ENCODE data around the gene CTNNBL1. TPM values are rescaled to one million over a fixed set of nuclear protein-coding genes. Genes with fewer than 3 reads are reported as not detected.
"Not testable (repeated sequence)": the region's sequence is repeated elsewhere in the genome, so short reads cannot be mapped to it uniquely, and the experiment has no call there.

The CTNNBL1 gene
- total RNA-seq, 1 donor from 2014 or later, result 80.0 TPM

- intact Hi-C loops (cut with micrococcal nuclease), result no loop called here
These were observed 155.3 kb downstream of the CTNNBL1 start for GRCh38 chr20:37849156-37849555.

- intact Hi-C loops (cut with micrococcal nuclease), result no loop called here
These were observed 155.7 kb downstream of the CTNNBL1 start for GRCh38 chr20:37849566-37849965.

GRCh38 chr20:37850036-37850592 is 156.3 kb downstream of the CTNNBL1 start:
- intact Hi-C loops (cut with micrococcal nuclease), result no loop called here

GRCh38 chr20:37850724-37851355 is 157.0 kb downstream of the CTNNBL1 start:
- intact Hi-C loops (cut with micrococcal nuclease), result no loop called here

GRCh38 chr20:37852666-37853065 is 158.8 kb downstream of the CTNNBL1 start:
- intact Hi-C loops (cut with micrococcal nuclease), result no loop called here

GRCh38 chr20:37853823-37854375 is 160.1 kb downstream of the CTNNBL1 start:
- intact Hi-C loops (cut with micrococcal nuclease), result no loop called here

GRCh38 chr20:37856034-37856433 is 162.2 kb downstream of the CTNNBL1 start:
- intact Hi-C loops (cut with micrococcal nuclease), result not testable (repeated sequence)

- intact Hi-C loops (cut with micrococcal nuclease), result no loop called here
These were observed 163.3 kb downstream of the CTNNBL1 start for GRCh38 chr20:37856932-37857660.

- intact Hi-C loops (cut with micrococcal nuclease), result no loop called here
These were observed 165.8 kb downstream of the CTNNBL1 start for GRCh38 chr20:37859406-37860171.

GRCh38 chr20:37863289-37863688 is 169.5 kb downstream of the CTNNBL1 start:
- intact Hi-C loops (cut with micrococcal nuclease), result no loop called here

- intact Hi-C loops (cut with micrococcal nuclease), result no loop called here
These were observed 170.5 kb downstream of the CTNNBL1 start for GRCh38 chr20:37864298-37864697.

- intact Hi-C loops (cut with micrococcal nuclease), result no loop called here
These were observed 172.2 kb downstream of the CTNNBL1 start for GRCh38 chr20:37866051-37866450.

GRCh38 chr20:37867289-37868195 is 173.7 kb downstream of the CTNNBL1 start:
- intact Hi-C loops (cut with micrococcal nuclease), result no loop called here

GRCh38 chr20:37868851-37869333 is 175.1 kb downstream of the CTNNBL1 start:
- intact Hi-C loops (cut with micrococcal nuclease), result no loop called here

- intact Hi-C loops (cut with micrococcal nuclease), result no loop called here
These were observed 175.6 kb downstream of the CTNNBL1 start for GRCh38 chr20:37869334-37869861.

- intact Hi-C loops (cut with micrococcal nuclease), result no loop called here
These were observed 176.5 kb downstream of the CTNNBL1 start for GRCh38 chr20:37870294-37870693.

GRCh38 chr20:37871751-37872150 is 177.9 kb downstream of the CTNNBL1 start:
- intact Hi-C loops (cut with micrococcal nuclease), result no loop called here

- intact Hi-C loops (cut with micrococcal nuclease), result no loop called here
These were observed 178.3 kb downstream of the CTNNBL1 start for GRCh38 chr20:37872161-37872560.

- intact Hi-C loops (cut with micrococcal nuclease), result no loop called here
These were observed 180.1 kb downstream of the CTNNBL1 start for GRCh38 chr20:37873884-37874283.

Data from T-helper 1 cell treated with Interleukin-12 subunit alpha and Interleukin-12 subunit beta and Interleukin-4 antibody, amounts not matched to agents 30 ng/mL and 1 ng/mL, for 36 hours (primary cell).